IMR-90 (cell line): ENCODE data around the gene CXorf65. TPM values are rescaled to one million over a fixed set of nuclear protein-coding genes. Genes with fewer than 3 reads are reported as not detected.
A peak's percentile ranks its signal among the peaks of the same experiment; 100 is the strongest.

Experiments
- ATAC-seq: fragments of 200-7000 bp; cut with Tn5 transposase; 2 replicates; pipeline ENCODE4 v1.9.1; 2020; ENCODE audit warnings: low read depth, mild to moderate bottlenecking, moderate library complexity
- BruUV-seq: library from RNA; stranded (reverse); fragments of 400-500 nt; replicated peaks from 2 replicates; lab custom pipeline; 2021; lab: Mats Ljungman, UMichigan
- CTCF ChIA-PET: fragments of 300-600 bp; formaldehyde crosslinking; extraction: SDS; loops from one replicate; lab custom pipeline; 2021; ENCODE audit warnings: antibody characterized with exemption; lab: Yijun Ruan, JAX
- POLR2A ChIA-PET: fragments of 300-600 bp; sonication (Branson Sonifier 250); formaldehyde crosslinking; loops from one replicate; lab custom pipeline; 2022; ENCODE audit warnings: antibody characterized with exemption; ENCODE audit not compliant: unreplicated experiment; lab: Charles Lee
- DNase-seq: peaks from one replicate; pipeline ENCODE4 v3.0.0; 2013
- H2AFZ ChIP-seq: replicated peaks from 2 replicates; pipeline ENCODE3; 2013; ENCODE audit warnings: low read length, mild to moderate bottlenecking; ENCODE audit not compliant: poor library complexity
- H2AK5ac ChIP-seq: 2 replicates; pipeline ENCODE4 v1.6.1; 2013; ENCODE audit warnings: low read depth, low read length, inconsistent platforms
- H2AK9ac ChIP-seq: replicated peaks from 2 replicates; pipeline ENCODE3; 2013; ENCODE audit warnings: mild to moderate bottlenecking, low read depth, low read length, moderate library complexity; ENCODE audit not compliant: poor library complexity
- H2BK120ac ChIP-seq: 2 replicates; pipeline ENCODE4 v1.6.1; 2013; ENCODE audit warnings: low read depth, low read length, inconsistent platforms
- H2BK15ac ChIP-seq: 3 replicates; pipeline ENCODE4 v1.6.1; 2013; ENCODE audit warnings: low read depth, low read length, inconsistent platforms
- H2BK20ac ChIP-seq: 2 replicates; pipeline ENCODE4 v1.6.1; 2013; ENCODE audit warnings: low read depth, mild to moderate bottlenecking, inconsistent platforms, low read length, moderate library complexity
- H2BK5ac ChIP-seq: 2 replicates; pipeline ENCODE4 v1.6.1; 2013; ENCODE audit warnings: mild to moderate bottlenecking, low read depth, low read length, inconsistent platforms; ENCODE audit not compliant: poor library complexity, severe bottlenecking
- H3K14ac ChIP-seq: replicated peaks from 2 replicates; pipeline ENCODE4 v1.6.1; 2013; ENCODE audit warnings: low read depth, low read length, inconsistent platforms
- H3K18ac ChIP-seq: 2 replicates; pipeline ENCODE4 v1.6.1; 2013; ENCODE audit warnings: low read depth, low read length, control low read depth
- H3K23ac ChIP-seq: 2 replicates; pipeline ENCODE4 v1.6.1; 2013; ENCODE audit warnings: low read depth, low read length, inconsistent platforms
- H3K27ac ChIP-seq: 2 replicates; pipeline ENCODE4 v1.5.1; 2013; ENCODE audit warnings: mild to moderate bottlenecking, control low read depth, low read length; ENCODE audit not compliant: insufficient read depth
- H3K27me3 ChIP-seq: 2 replicates; pipeline ENCODE4 v1.6.1; 2013; ENCODE audit warnings: low read length; ENCODE audit not compliant: control insufficient read depth, insufficient read depth
- H3K36me3 ChIP-seq: 2 replicates; pipeline ENCODE4 v1.6.1; 2013; ENCODE audit warnings: low read length, mixed read lengths; ENCODE audit not compliant: control insufficient read depth, insufficient read depth
- H3K4ac ChIP-seq: 2 replicates; pipeline ENCODE4 v1.6.1; 2013; ENCODE audit warnings: low read depth, low read length, inconsistent platforms
- H3K4me1 ChIP-seq: 2 replicates; pipeline ENCODE4 v1.6.1; 2013; ENCODE audit warnings: low read length, mixed read lengths; ENCODE audit not compliant: control insufficient read depth, insufficient read depth
- H3K4me2 ChIP-seq: 2 replicates; pipeline ENCODE4 v1.6.1; 2013; ENCODE audit warnings: low read depth, mild to moderate bottlenecking, control low read depth, low read length, moderate library complexity
- H3K4me3 ChIP-seq: 2 replicates; pipeline ENCODE4 v1.5.1; 2013; ENCODE audit warnings: low read depth, mild to moderate bottlenecking, control low read depth, low read length, moderate library complexity; ENCODE audit not compliant: insufficient read depth
- H3K56ac ChIP-seq: 2 replicates; pipeline ENCODE4 v1.6.1; 2013; ENCODE audit warnings: low read length, inconsistent platforms; ENCODE audit not compliant: insufficient read depth; ENCODE audit errors: extremely low read depth
- H3K79me1 ChIP-seq, 2 experiments: 2 replicates each; pipeline ENCODE4 v1.6.1; 2013; ENCODE audit warnings: low read length in 2 of 2, inconsistent platforms in 1 of 2, low read depth in 1 of 2
- H3K9ac ChIP-seq: 2 replicates; pipeline ENCODE4 v1.6.1; 2013; ENCODE audit warnings: low read depth, low read length, control low read depth
- H3K9me1 ChIP-seq: 2 replicates; pipeline ENCODE4 v1.6.1; 2013; ENCODE audit warnings: low read length, inconsistent platforms; ENCODE audit not compliant: insufficient read depth
- H3K9me3 ChIP-seq: 2 replicates; pipeline ENCODE4 v1.6.1; 2013; ENCODE audit warnings: low read length; ENCODE audit not compliant: control insufficient read depth, insufficient read depth
- H4K20me1 ChIP-seq: 2 replicates; pipeline ENCODE4 v1.6.1; 2013; ENCODE audit warnings: low read length, inconsistent platforms; ENCODE audit not compliant: insufficient read depth
- H4K5ac ChIP-seq: 2 replicates; pipeline ENCODE4 v1.6.1; 2013; ENCODE audit warnings: mild to moderate bottlenecking, low read depth, low read length, control low read depth
- H4K8ac ChIP-seq, 2 experiments: 2 replicates each; pipeline ENCODE4 v1.6.1; 2013; ENCODE audit warnings: low read depth in 2 of 2, low read length in 2 of 2, control low read depth in 1 of 2, inconsistent platforms in 1 of 2
- H4K91ac ChIP-seq: 2 replicates; pipeline ENCODE4 v1.6.1; 2013; ENCODE audit warnings: low read depth, low read length, inconsistent platforms; ENCODE audit not compliant: insufficient read depth
- CHD1 ChIP-seq: IDR thresholded peaks from 2 replicates; pipeline ENCODE4 v1.6.1; 2012; ENCODE audit warnings: low read depth, low read length, improper control_type of control experiment
- ELK1 ChIP-seq: fragments of 150-350 bp; IDR thresholded peaks from 2 replicates; pipeline ENCODE4 v1.6.1; 2016; ENCODE audit warnings: low read depth, mild to moderate bottlenecking, low read length, moderate library complexity, borderline replicate concordance
- NFE2L2 ChIP-seq: fragments of 150-350 bp; IDR thresholded peaks from 2 replicates; pipeline ENCODE4 v1.6.1; 2016; ENCODE audit warnings: low read depth, mild to moderate bottlenecking, low read length
- RCOR1 ChIP-seq: IDR thresholded peaks from 2 replicates; pipeline ENCODE4 v1.6.1; 2012; ENCODE audit warnings: mild to moderate bottlenecking, low read length, improper control_type of control experiment; ENCODE audit not compliant: insufficient replicate concordance
- USF2 ChIP-seq: fragments of 150-350 bp; IDR thresholded peaks from 2 replicates; pipeline ENCODE4 v1.6.1; 2017; ENCODE audit warnings: mild to moderate bottlenecking, antibody characterized with exemption, low read length, low read depth
- WGBS, 2 experiments: methylation state at CpG; one replicate each; pipeline versions ENCODE4 v1.1.5 to v1.1.7; 2013; ENCODE audit warnings: missing lambda C conversion rate in 2 of 2; ENCODE audit not compliant: insufficient read length in 1 of 2; ENCODE audit errors: extremely low coverage in 2 of 2; 5-methylcytosine and 5-hydroxymethylcytosine counted together
- dilution Hi-C: fragments of 300-500 bp; cut with HindIII; formaldehyde crosslinking; loops from one replicate; pipeline ENCODE4 v1.14.3; 2018; ENCODE audit warnings: low sequenced_read_pairs; ENCODE audit not compliant: unreplicated experiment
- in situ Hi-C: fragments of 300-500 bp; cut with MboI; formaldehyde crosslinking; loops from 3 replicates; pipeline ENCODE4 v1.14.3; 2019; ENCODE audit warnings: low sequenced_read_pairs, inconsistent platforms, mixed read lengths
- intact Hi-C: fragments of 100-400 bp; cut with micrococcal nuclease; formaldehyde crosslinking; loops from 2 replicates; pipeline ENCODE4 v1.10.0; 2022
- polyA plus RNA-seq, 3 experiments: library from polyadenylated mRNA; depleted of rRNA; stranded (reverse); fragments of >200 nt; gene quantifications; 2 replicates each; pipeline ENCODE4 v1.2.3, GENCODE V29; 2012; ENCODE audit warnings: low replicate concordance in 1 of 3
- total RNA-seq: library from RNA; depleted of rRNA; stranded (reverse); fragments of >200 nt; gene quantifications from 2 replicates; pipeline ENCODE4 v1.2.3, GENCODE V29; 2012

CXorf65 gene
- total and polyA plus RNA-seq, 2 of the 4 experiments (the other 2 are of a cell fraction) = not detected

- CTCF ChIA-PET = no interaction called here
- peak overlapping the region; percentile 51 for H2AFZ ChIP-seq
- in situ Hi-C loops = no loop called here
Measured at GRCh38 chrX:71140440-71140839, 33.9 kb upstream of the CXorf65 start.

More at GRCh38 chrX:71140440-71140839, 33.9 kb upstream of the CXorf65 start:
- dilution Hi-C loops = no loop called here
- Histone ChIP-seq H3K4me1 (no peaks in the 10 kb centered on the region; the same call in 1 of the 2 replicates), H3K9ac (no peak overlapping the region), H2BK15ac (no peak overlapping the region), H2BK120ac (no peak overlapping the region), H3K14ac (no peak overlapping the region), H3K79me1 (no peaks in the 10 kb centered on the region), H3K9me3 (no peaks in the 10 kb centered on the region), H3K4me2 (no peak overlapping the region), H4K8ac (no peak overlapping the region), H2AK9ac (no peak overlapping the region), H2BK5ac (no peak overlapping the region), H3K27ac (no peak overlapping the region), H3K4me3 (no peak overlapping the region), H2AK5ac (no peak overlapping the region), H3K4ac (no peak overlapping the region), H4K91ac (no peak overlapping the region), H3K9me1 (peaks cover 3% of the 10 kb centered on the region; the same call in 1 of the 2 replicates), H3K18ac (no peak overlapping the region), H4K20me1 (no peaks in the 10 kb centered on the region), H3K23ac (no peak overlapping the region), H3K27me3 (no peaks in the 10 kb centered on the region; the same call in 1 of the 2 replicates), H3K56ac (no peak overlapping the region), H2BK20ac (no peak overlapping the region), H4K5ac (no peak overlapping the region), H3K36me3 (peaks cover 31% of the 10 kb centered on the region)
- no peak for TF ChIP-seq RCOR1
- no peak for TF ChIP-seq NFE2L2
- no peak for TF ChIP-seq CHD1
- TF ChIP-seq USF2 = no peak
- TF ChIP-seq ELK1 = no peak
- no TSS peak for BruUV-seq
- DNase-seq = no peak
- intact Hi-C loops = no loop called here
- WGBS, 2 experiments = 0% methylated on average over 1 of the region's 6 CpGs; no CpG with 5 or more reads in 1 of the 2 experiments
- POLR2A ChIA-PET = no interaction called here
- no peak for ATAC-seq
